Measurements from ENCODE around the gene PABPC1L. TPM values are rescaled to one million over a fixed set of nuclear protein-coding genes. Genes with fewer than 3 reads are reported as not detected.

Gene PABPC1L
- total and polyA plus RNA-seq, 2 of the 13 experiments (the other 11 are each of a cell fraction or from before 2014, with no cell fraction given) = 30.8 to 252 TPM

DNA sequence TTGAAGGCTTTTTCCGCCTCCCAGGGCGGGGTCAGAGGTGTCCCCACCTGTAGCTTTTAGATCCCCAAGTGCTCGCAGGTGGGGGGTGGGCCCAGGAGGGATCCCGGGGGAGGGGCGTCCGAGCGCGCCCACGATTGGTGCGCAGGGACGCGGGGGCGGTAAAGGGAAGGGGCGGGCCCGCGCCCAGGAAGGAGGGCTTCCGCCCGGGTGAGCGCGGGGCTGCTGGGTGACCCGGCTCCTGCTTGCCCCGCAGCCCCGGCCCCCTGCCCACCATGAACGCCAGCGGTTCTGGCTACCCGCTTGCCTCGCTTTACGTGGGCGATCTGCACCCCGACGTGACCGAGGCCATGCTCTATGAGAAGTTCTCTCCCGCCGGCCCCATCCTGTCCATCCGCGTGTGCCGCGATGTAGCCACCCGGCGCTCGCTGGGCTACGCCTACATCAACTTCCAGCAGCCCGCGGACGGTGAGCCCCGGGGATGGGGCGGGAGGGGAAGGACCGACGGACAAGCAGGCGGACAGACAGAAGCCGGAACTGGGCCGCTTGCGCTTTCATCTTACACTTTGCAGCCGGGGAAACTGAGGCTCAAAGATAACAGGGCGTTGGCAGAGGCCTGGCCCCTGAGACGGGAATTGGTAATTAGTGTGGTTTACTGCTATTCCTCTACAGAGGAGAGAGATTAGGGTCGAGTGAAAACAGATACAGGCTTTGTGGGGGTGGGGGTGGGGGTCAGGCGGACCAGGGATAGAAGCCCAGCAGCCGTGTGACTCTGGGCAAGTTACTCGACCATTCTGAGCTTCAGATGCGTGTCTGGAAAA lies at the start of gene PABPC1L (continued):
- TF ChIP-seq, protein P1, sequence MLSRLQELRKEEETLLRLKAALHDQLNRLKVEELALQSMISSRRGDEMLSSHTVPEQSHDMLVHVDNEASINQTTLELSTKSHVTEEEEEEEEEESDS (CRISPR knock-in tag; IDR thresholded peaks at IDR 0.05; ENCODE audit: borderline replicate concordance) = no peak
- TF ChIP-seq, protein P2, sequence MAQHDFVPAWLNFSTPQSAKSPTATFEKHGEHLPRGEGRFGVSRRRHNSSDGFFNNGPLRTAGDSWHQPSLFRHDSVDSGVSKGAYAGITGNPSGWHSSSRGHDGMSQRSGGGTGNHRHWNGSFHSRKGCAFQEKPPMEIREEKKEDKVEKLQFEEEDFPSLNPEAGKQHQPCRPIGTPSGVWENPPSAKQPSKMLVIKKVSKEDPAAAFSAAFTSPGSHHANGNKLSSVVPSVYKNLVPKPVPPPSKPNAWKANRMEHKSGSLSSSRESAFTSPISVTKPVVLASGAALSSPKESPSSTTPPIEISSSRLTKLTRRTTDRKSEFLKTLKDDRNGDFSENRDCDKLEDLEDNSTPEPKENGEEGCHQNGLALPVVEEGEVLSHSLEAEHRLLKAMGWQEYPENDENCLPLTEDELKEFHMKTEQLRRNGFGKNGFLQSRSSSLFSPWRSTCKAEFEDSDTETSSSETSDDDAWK (CRISPR knock-in tag; IDR thresholded peaks at IDR 0.05) = no peak
- no peak; the same call in 1 of the 2 replicates for TF ChIP-seq ZNF253 (CRISPR knock-in tag; IDR thresholded peaks at IDR 0.05; ENCODE audit: borderline replicate concordance)
- peak; percentile 25; the same call in 1 of the 2 replicates for TF ChIP-seq BORCS8-MEF2B (CRISPR knock-in tag; IDR thresholded peaks at IDR 0.05)
- no peak for TF ChIP-seq MAFF (IDR thresholded peaks at IDR 0.05; ENCODE audit: low read depth, low read length)
- TF ChIP-seq FOXA1 (IDR thresholded peaks at IDR 0.05) = no peak
- TF ChIP-seq FOXA1 (CRISPR knock-in tag; IDR thresholded peaks at IDR 0.05) = no peak; the same call in 1 of the 2 replicates
- peak; percentile 72 for TF ChIP-seq DMAP1 (CRISPR knock-in tag; IDR thresholded peaks at IDR 0.05)
- TF ChIP-seq ELF4 (CRISPR knock-in tag; IDR thresholded peaks at IDR 0.05; ENCODE audit: borderline replicate concordance) = peak; percentile 84; the same call in 1 of the 2 replicates
- peak; percentile 77; the same call in 1 of the 2 replicates for TF ChIP-seq PBX3 (CRISPR knock-in tag; IDR thresholded peaks at IDR 0.05; ENCODE audit: borderline replicate concordance)
- no peak for TF ChIP-seq RELA (CRISPR knock-in tag; IDR thresholded peaks at IDR 0.05)
- TF ChIP-seq RBM39 (IDR thresholded peaks at IDR 0.05; ENCODE audit: low read depth, low read length, poor library complexity, severe bottlenecking) = peak; percentile 77
- TF ChIP-seq ZFP36 (IDR thresholded peaks at IDR 0.05; ENCODE audit: borderline replicate concordance, low read depth, low read length, partially characterized antibody) = no peak
- TF ChIP-seq, protein P3, sequence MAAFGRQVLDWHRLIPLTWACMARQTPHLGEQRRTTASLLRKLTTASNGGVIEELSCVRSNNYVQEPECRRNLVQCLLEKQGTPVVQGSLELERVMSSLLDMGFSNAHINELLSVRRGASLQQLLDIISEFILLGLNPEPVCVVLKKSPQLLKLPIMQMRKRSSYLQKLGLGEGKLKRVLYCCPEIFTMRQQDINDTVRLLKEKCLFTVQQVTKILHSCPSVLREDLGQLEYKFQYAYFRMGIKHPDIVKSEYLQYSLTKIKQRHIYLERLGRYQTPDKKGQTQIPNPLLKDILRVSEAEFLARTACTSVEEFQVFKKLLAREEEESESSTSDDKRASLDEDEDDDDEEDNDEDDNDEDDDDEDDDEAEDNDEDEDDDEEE (CRISPR knock-in tag; IDR thresholded peaks at IDR 0.05) = no peak
- TF ChIP-seq ATF7 (IDR thresholded peaks at IDR 0.05) = no peak
- TF ChIP-seq ATF7 (CRISPR knock-in tag; IDR thresholded peaks at IDR 0.05) = no peak; the same call in 1 of the 2 replicates
- no peak for TF ChIP-seq ZBTB43 (CRISPR knock-in tag; conservative IDR thresholded peaks at IDR 0.05)
- TF ChIP-seq AKNA (CRISPR knock-in tag; IDR thresholded peaks at IDR 0.05; ENCODE audit: borderline replicate concordance) = no peak
- no peak for TF ChIP-seq ISX (CRISPR knock-in tag; conservative IDR thresholded peaks at IDR 0.05)

Measured in HepG2 (cell line).